ENCODE measurements around the gene PRELID2. TPM values are rescaled to one million over a fixed set of nuclear protein-coding genes. Genes with fewer than 3 reads are reported as not detected.

Gene PRELID2
- total RNA-seq (1 to 10 TPM; 3.6 to 10.0 (median 7.5) TPM), polyA plus RNA-seq (1 to 10 TPM; 1.4 to 2.5 (median 1.7) TPM)
- long read RNA-seq, donor 1, partial matches to known transcripts: 0 of 1 reads
- long read RNA-seq, donor 1, other reads (novel, unspliced or antisense): 0 of 1 reads
- long read RNA-seq, donor 2: 0 reads

DNA sequence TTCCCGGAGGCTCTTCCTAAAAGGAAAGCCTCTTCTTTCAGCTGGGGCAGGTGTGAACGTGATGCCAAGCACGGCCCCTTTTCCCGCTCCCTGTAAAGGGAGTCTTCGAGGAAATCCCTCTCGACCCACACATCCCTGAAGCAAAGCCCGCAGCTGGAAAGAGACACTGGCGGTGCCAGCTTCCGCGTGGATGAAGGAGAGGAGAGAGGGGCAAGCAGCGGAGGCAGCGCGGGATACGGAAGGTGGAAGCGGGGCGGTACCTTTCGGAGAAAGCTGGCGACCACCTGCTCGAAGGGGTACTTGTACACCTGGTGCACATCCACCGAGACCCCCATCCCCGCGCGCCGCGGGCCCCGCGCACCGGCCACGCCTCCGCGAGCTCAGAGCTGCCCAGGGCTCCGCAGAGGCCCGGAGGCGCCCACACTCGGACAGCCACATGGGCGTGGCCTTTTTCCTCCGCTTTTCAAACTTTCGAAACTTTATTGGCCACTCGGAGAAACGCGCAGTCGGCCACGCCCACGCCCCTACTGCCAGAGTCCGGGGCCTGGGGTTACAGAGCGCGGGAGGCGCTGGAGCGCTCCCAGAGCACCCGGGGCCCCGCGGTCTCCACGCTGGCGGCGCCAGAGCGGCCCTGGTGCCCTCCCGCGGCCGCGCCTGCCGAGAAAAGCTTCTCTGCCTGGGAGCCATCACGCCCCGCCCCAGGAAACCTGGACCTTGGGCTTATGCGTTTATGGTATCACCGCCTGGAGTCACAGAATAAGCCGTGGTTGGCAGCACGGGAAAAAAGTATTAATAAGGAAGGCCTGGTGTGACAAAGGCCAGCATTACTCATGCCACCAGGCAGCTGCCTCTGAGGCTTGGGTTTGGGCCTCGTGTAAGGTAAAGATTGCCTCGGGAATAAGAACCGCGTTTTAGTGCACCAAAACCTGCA, at the start of gene PRELID2:
Gene PRELID2 (minus strand): TSS at position 426 of the 931 bp plus-strand sequence. CDS start 91 bp downstream, at position 335.
- 1 to 2% (median 1%) methylated on average over 65 to 71 of the region's 71 CpGs for WGBS, 5 donors
- DNase-seq: peak; percentile 92
- Histone ChIP-seq H3K4me3 (peak within 1 kb of the TSS; percentile 66 to 92 (median 74)), H3K9me3 (no peaks in the 10 kb centered on the region), H3K36me3 (no peaks in the 10 kb centered on the region), H3K4me1 (peaks cover 7 to 40% (median 20%) of the 10 kb centered on the region in 6 donors), H3K27me3 (replicated peaks in 1 of 7) (peaks cover 0 to 8% (median 0%) of the 10 kb centered on the region in 7 donors), H3K27ac (peak within 1 kb of the TSS in 7 of 8 donors; percentile 43 to 76 (median 71))
- TF ChIP-seq POLR2A (IDR thresholded peaks at IDR 0.05) (peak in 1 of 3 donors; percentile 55), POLR2AphosphoS5 (IDR thresholded peaks at IDR 0.05) (peak; percentile 67 to 83 (median 80))
- TF ChIP-seq, protein P1, sequence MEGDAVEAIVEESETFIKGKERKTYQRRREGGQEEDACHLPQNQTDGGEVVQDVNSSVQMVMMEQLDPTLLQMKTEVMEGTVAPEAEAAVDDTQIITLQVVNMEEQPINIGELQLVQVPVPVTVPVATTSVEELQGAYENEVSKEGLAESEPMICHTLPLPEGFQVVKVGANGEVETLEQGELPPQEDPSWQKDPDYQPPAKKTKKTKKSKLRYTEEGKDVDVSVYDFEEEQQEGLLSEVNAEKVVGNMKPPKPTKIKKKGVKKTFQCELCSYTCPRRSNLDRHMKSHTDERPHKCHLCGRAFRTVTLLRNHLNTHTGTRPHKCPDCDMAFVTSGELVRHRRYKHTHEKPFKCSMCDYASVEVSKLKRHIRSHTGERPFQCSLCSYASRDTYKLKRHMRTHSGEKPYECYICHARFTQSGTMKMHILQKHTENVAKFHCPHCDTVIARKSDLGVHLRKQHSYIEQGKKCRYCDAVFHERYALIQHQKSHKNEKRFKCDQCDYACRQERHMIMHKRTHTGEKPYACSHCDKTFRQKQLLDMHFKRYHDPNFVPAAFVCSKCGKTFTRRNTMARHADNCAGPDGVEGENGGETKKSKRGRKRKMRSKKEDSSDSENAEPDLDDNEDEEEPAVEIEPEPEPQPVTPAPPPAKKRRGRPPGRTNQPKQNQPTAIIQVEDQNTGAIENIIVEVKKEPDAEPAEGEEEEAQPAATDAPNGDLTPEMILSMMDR (IDR thresholded peaks at IDR 0.05 in 8 of 11, conservative IDR thresholded peaks at IDR 0.05 in 3 of 11): no peak
- intact Hi-C loops (cut with DNase I; ENCODE audit: low total_unique reads): no loop called here

DNA sequence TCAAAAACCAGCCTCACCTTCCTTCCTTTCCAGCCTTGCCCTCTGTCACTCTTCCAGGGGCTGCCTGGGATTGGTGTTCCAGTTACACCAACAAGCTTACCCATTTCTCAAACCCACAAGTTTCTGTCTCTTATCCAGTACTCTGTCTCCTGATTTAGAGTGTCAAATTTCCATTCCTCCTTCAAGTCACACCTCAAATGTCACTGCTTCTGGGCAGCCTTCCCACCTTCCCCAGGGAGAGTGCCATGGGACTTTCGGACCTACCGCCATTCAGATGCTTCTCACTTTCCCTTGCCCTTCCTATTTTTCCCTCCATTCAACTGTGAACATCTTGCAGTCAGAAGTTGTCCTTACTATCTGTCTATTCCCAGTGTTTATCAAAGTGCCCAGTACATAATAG, 39.6 kb upstream of the PRELID2 start:
- intact Hi-C loops (cut with DNase I; ENCODE audit: low total_unique reads): no loop called here
- Histone ChIP-seq H3K27me3 (replicated peaks in 1 of 7) (no peaks in the 10 kb centered on the region), H3K4me1 (no peaks in the 10 kb centered on the region), H3K36me3 (no peaks in the 10 kb centered on the region), H3K4me3 (no peak overlapping the region), H3K27ac (no peak overlapping the region), H3K9me3 (no peaks in the 10 kb centered on the region)
- 86 to 94% (median 90%) methylated on average over 2 of the region's 2 CpGs for WGBS, 5 donors
- TF ChIP-seq, protein P1 (IDR thresholded peaks at IDR 0.05 in 8 of 11, conservative IDR thresholded peaks at IDR 0.05 in 3 of 11): no peak
- TF ChIP-seq POLR2A (IDR thresholded peaks at IDR 0.05): no peak
- no peak for TF ChIP-seq POLR2AphosphoS5 (IDR thresholded peaks at IDR 0.05)
- DNase-seq: no peak

DNA sequence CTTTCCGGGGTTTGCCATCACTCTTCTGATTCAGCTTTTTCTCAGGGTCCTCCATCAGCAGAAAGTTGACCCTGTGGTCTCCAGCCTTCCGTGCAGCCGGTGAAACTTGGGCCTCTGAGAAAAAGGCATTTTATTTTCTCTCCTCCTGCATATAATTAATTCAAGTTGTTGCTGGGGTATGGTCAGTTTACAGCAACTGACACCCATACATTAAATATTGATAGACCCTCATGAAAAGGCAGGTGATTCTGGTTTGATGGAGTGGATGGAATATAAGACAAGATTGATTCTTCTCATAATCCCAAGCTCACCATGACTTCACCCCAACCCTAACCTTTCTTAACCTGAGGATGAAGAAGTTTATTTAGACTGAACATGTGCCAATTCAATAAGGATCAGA, 37.8 kb upstream of the PRELID2 start, which contains the start of gene GRXCR2:
Gene GRXCR2 (minus strand): TSS at position 101 of the 400 bp plus-strand sequence. CDS start 46 bp downstream, at position 55.
- intact Hi-C loops (cut with DNase I; ENCODE audit: low total_unique reads): no loop called here
- Histone ChIP-seq H3K27ac (no peak within 1 kb of the TSS), H3K4me1 (no peaks in the 10 kb centered on the region), H3K27me3 (replicated peaks in 1 of 7) (peaks cover 0 to under 1% (median 0%) of the 10 kb centered on the region in 7 donors), H3K9me3 (no peaks in the 10 kb centered on the region), H3K36me3 (no peaks in the 10 kb centered on the region), H3K4me3 (no peak within 1 kb of the TSS)
- WGBS, 5 donors: 61 to 91% (median 78%) methylated on average over 3 of the region's 3 CpGs
- no peak for DNase-seq
- no peak for TF ChIP-seq POLR2AphosphoS5 (IDR thresholded peaks at IDR 0.05)

GRCh38 chr5:145872486-145872885, 37.3 kb upstream of the PRELID2 start:
- intact Hi-C loops (cut with DNase I; ENCODE audit: low total_unique reads): no loop called here
- TF ChIP-seq, protein P1 (IDR thresholded peaks at IDR 0.05 in 8 of 11, conservative IDR thresholded peaks at IDR 0.05 in 3 of 11): no peak
- TF ChIP-seq POLR2AphosphoS5 (IDR thresholded peaks at IDR 0.05) (no peak), POLR2A (IDR thresholded peaks at IDR 0.05) (no peak)
- 82 to 94% (median 86%) methylated on average over 8 of the region's 8 CpGs for WGBS, 5 donors

More at GRCh38 chr5:145872486-145872885, 37.3 kb upstream of the PRELID2 start:
- Histone ChIP-seq H3K9me3 (no peaks in the 10 kb centered on the region), H3K27me3 (replicated peaks in 1 of 7) (peaks cover 0 to 4% (median 0%) of the 10 kb centered on the region in 7 donors), H3K4me3 (no peak overlapping the region), H3K27ac (no peak overlapping the region), H3K36me3 (no peaks in the 10 kb centered on the region), H3K4me1 (no peaks in the 10 kb centered on the region)
- DNase-seq: no peak
